Measurements from ENCODE around the gene KCNQ5. TPM values are rescaled to one million over a fixed set of nuclear protein-coding genes. Genes with fewer than 3 reads are reported as not detected.

Gene KCNQ5
- total RNA-seq, 1 donor from 2014 or later, result not detected

DNA sequence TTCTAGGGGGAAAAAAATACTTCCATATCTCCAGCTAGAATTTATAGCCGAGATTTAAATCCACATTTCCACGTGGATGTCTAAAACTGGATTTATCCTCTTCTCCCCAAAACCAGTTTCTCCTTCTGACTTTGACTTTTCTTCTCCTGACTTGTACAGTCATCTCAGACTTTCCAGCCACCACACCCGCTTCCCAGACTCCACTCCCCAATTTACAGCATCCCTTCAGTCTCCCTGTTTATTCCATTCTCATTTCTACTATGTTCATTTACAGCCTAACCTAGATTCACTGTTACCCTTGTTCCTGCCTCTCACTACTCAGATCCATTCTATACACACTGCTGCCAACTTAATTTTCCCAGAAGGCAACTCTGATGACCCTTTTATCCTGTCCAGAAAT lies 378.6 kb downstream of the KCNQ5 start:
- no peaks in the 10 kb centered on the region for H3K36me3 Mint-ChIP-seq
- Histone ChIP-seq H2AFZ (replicated peaks) (no peak overlapping the region), H3K4me3 (no peak overlapping the region), H4K20me1 (ENCODE audit: low read depth) (no peaks in the 10 kb centered on the region), H3K4me1 (no peaks in the 10 kb centered on the region), H3K36me3 (no peaks in the 10 kb centered on the region), H3K27me3 (no peaks in the 10 kb centered on the region), H3K27ac (no peak overlapping the region), H3K79me2 (ENCODE audit: low read depth) (no peaks in the 10 kb centered on the region), H3K9me3 (ENCODE audit: low read depth) (no peaks in the 10 kb centered on the region), H3F3A (ENCODE audit: low read depth) (no peaks in the 10 kb centered on the region), H3K9ac (no peak overlapping the region), H3K4me2 (no peak overlapping the region)
- H3K27ac Mint-ChIP-seq, result no peak overlapping the region
- no peak overlapping the region for H3K4me3 Mint-ChIP-seq
- H3K9me3 Mint-ChIP-seq, result no peaks in the 10 kb centered on the region
- no peaks in the 10 kb centered on the region for H3K4me1 Mint-ChIP-seq
- DNase-seq (ENCODE audit: low spot score), result no peak
- TF ChIP-seq, protein P1, sequence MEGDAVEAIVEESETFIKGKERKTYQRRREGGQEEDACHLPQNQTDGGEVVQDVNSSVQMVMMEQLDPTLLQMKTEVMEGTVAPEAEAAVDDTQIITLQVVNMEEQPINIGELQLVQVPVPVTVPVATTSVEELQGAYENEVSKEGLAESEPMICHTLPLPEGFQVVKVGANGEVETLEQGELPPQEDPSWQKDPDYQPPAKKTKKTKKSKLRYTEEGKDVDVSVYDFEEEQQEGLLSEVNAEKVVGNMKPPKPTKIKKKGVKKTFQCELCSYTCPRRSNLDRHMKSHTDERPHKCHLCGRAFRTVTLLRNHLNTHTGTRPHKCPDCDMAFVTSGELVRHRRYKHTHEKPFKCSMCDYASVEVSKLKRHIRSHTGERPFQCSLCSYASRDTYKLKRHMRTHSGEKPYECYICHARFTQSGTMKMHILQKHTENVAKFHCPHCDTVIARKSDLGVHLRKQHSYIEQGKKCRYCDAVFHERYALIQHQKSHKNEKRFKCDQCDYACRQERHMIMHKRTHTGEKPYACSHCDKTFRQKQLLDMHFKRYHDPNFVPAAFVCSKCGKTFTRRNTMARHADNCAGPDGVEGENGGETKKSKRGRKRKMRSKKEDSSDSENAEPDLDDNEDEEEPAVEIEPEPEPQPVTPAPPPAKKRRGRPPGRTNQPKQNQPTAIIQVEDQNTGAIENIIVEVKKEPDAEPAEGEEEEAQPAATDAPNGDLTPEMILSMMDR (IDR thresholded peaks at IDR 0.05), result no peak
- no peak for TF ChIP-seq EZH2 (IDR thresholded peaks at IDR 0.05)
- no peak for TF ChIP-seq EZH2phosphoT487 (IDR thresholded peaks at IDR 0.05)
- no peaks in the 10 kb centered on the region for H3K27me3 Mint-ChIP-seq (ENCODE audit: insufficient read depth, low read depth)

DNA sequence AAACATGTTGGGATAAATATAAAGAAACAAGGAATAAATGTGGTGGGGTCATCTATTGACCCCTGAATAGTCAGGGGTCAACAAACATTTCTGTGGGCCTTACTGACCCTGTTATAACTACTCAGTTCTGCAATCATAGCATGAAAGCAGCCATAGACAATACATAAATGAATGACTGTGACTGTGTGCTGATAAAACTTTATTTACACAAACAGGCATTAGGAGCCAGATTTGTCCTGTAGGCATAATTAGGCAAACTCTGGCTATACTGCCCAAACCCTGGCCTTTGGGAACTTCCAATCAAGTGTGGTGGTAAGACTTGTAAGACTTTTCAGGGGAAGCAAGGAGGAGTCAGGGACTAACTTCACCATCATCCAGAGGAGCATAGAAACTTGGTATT lies 380.7 kb downstream of the KCNQ5 start:
- no peak for DNase-seq (ENCODE audit: low spot score)
- H3K4me3 ChIP-seq, result no peak overlapping the region
- no peak overlapping the region for H3K4me2 ChIP-seq
- TF ChIP-seq EZH2 (IDR thresholded peaks at IDR 0.05), result no peak
- TF ChIP-seq, protein P1 (IDR thresholded peaks at IDR 0.05), result no peak
- no peak for TF ChIP-seq EZH2phosphoT487 (IDR thresholded peaks at IDR 0.05)
- Mint-ChIP-seq H3K4me1 (no peaks in the 10 kb centered on the region), H3K27me3 (ENCODE audit: insufficient read depth, low read depth) (no peaks in the 10 kb centered on the region), H3K4me3 (no peak overlapping the region), H3K9me3 (no peaks in the 10 kb centered on the region), H3K27ac (no peak overlapping the region), H3K36me3 (no peaks in the 10 kb centered on the region)
- H3K4me1 ChIP-seq, result no peaks in the 10 kb centered on the region
- H3K27ac ChIP-seq, result no peak overlapping the region
- no peaks in the 10 kb centered on the region for H3K79me2 ChIP-seq (ENCODE audit: low read depth)
- no peak overlapping the region for H3K9ac ChIP-seq
- H3K9me3 ChIP-seq (ENCODE audit: low read depth), result no peaks in the 10 kb centered on the region
- no peaks in the 10 kb centered on the region for H3K27me3 ChIP-seq
- H2AFZ ChIP-seq (replicated peaks), result no peak overlapping the region
- H4K20me1 ChIP-seq (ENCODE audit: low read depth), result no peaks in the 10 kb centered on the region
- H3K36me3 ChIP-seq, result no peaks in the 10 kb centered on the region
- H3F3A ChIP-seq (ENCODE audit: low read depth), result no peaks in the 10 kb centered on the region

DNA sequence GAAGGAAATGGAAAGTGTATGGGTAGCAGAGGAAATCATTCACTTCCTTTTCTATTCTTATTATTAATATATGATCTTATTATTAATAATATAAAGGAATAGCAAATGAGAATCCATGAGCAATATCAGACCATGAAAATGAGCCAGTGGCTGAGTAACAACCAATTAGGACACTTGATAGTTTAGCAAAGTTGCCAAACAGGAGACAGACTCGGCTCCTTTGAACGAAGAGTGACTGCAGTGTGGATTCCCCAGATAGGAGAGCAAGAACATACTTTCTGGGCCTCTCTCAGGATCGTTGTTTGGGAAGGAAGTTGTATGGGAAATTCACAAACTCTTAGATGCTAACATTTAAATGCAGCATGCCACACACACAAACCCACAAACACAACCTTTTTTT lies 381.4 kb downstream of the KCNQ5 start:
- Mint-ChIP-seq H3K9me3 (peaks cover 4% of the 10 kb centered on the region), H3K4me3 (no peak overlapping the region), H3K36me3 (no peaks in the 10 kb centered on the region), H3K27me3 (ENCODE audit: insufficient read depth, low read depth) (no peaks in the 10 kb centered on the region), H3K4me1 (no peaks in the 10 kb centered on the region), H3K27ac (no peak overlapping the region)
- Histone ChIP-seq H3K27ac (no peak overlapping the region), H2AFZ (replicated peaks) (no peak overlapping the region), H3K4me3 (no peak overlapping the region), H3K9me3 (ENCODE audit: low read depth) (no peaks in the 10 kb centered on the region), H3K79me2 (ENCODE audit: low read depth) (no peaks in the 10 kb centered on the region), H3K4me2 (no peak overlapping the region), H3K9ac (no peak overlapping the region), H3K36me3 (no peaks in the 10 kb centered on the region), H3K4me1 (no peaks in the 10 kb centered on the region), H3K27me3 (no peaks in the 10 kb centered on the region), H4K20me1 (ENCODE audit: low read depth) (no peaks in the 10 kb centered on the region), H3F3A (ENCODE audit: low read depth) (no peaks in the 10 kb centered on the region)
- TF ChIP-seq EZH2 (IDR thresholded peaks at IDR 0.05), result no peak
- TF ChIP-seq, protein P1 (IDR thresholded peaks at IDR 0.05), result no peak
- TF ChIP-seq EZH2phosphoT487 (IDR thresholded peaks at IDR 0.05), result no peak
- no peak for DNase-seq (ENCODE audit: low spot score)
